Activated T-helper 1 cell treated with anti-CD3 and anti-CD28 coated beads, Interleukin-12 subunit alpha, Interleukin-12 subunit beta, Interleukin-2, Interleukin-4 antibody, amounts not matched to agents 30 ng/mL and 10 ng/mL and 1 ng/mL, durations not matched to agents 14 hours and 24 hours and 36 hours (primary cell): ENCODE data around the gene ARHGAP21. TPM values are rescaled to one million over a fixed set of nuclear protein-coding genes. Genes with fewer than 3 reads are reported as not detected.
"Not testable (repeated sequence)": the region's sequence is repeated elsewhere in the genome, so short reads cannot be mapped to it uniquely, and the experiment has no call there.

Experiments
- DNase-seq: peaks from one replicate; pipeline ENCODE4 v3.0.0; 2021; ENCODE audit warnings: low spot score
- H3K27ac Mint-ChIP-seq: one replicate; pipeline ENCODE4 v1.8.0; 2021; ENCODE audit warnings: mild to moderate bottlenecking, mixed read lengths
- H3K27me3 Mint-ChIP-seq: one replicate; pipeline ENCODE4 v1.8.0; 2022; ENCODE audit warnings: mild to moderate bottlenecking, moderate library complexity, mixed read lengths; ENCODE audit not compliant: insufficient read depth
- H3K36me3 Mint-ChIP-seq: one replicate; pipeline ENCODE4 v1.8.0; 2021; ENCODE audit warnings: low read depth, mixed read lengths
- H3K4me1 Mint-ChIP-seq: one replicate; pipeline ENCODE4 v1.8.0; 2021; ENCODE audit warnings: low read depth, mixed read lengths
- H3K4me3 Mint-ChIP-seq: one replicate; pipeline ENCODE4 v1.8.0; 2021; ENCODE audit warnings: mild to moderate bottlenecking, moderate library complexity, mixed read lengths
- H3K9me3 Mint-ChIP-seq: one replicate; pipeline ENCODE4 v1.8.0; 2021; ENCODE audit warnings: mixed read lengths
- intact Hi-C: fragments of 100-400 bp; cut with micrococcal nuclease; formaldehyde crosslinking; loops from one replicate; pipeline ENCODE4 v1.15.1; 2024
- total RNA-seq: library from RNA; stranded (reverse); gene quantifications from 2 replicates; pipeline ENCODE4 v1.2.3, GENCODE V29; 2022

ARHGAP21 gene
- total RNA-seq = 51.1 and 59.4 TPM in 2 replicates

- no peaks in the 10 kb centered on the region for H3K27me3 Mint-ChIP-seq
- H3K9me3 Mint-ChIP-seq = no peaks in the 10 kb centered on the region
- intact Hi-C loops = loop anchor here (1.0 to 10.0 kb wide), 13 partner anchors 17 to 1285 kb away; partner anchors contain the start of genes ENKUR, OTUD1 and THNSL1
- H3K36me3 Mint-ChIP-seq = peaks cover 19% of the 10 kb centered on the region
- peaks cover 29% of the 10 kb centered on the region for H3K4me1 Mint-ChIP-seq
- DNase-seq = peak; percentile 47
- H3K27ac Mint-ChIP-seq = peak within 1 kb of the TSS; percentile 96
- peak within 1 kb of the TSS; percentile 93 for H3K4me3 Mint-ChIP-seq
Observed at GRCh38 chr10:24723788-24724380, at the start of gene ARHGAP21. TSS of gene ARHGAP21 (minus strand) at chr10:24723887. CDS start at chr10:24721899, 1,988 bp downstream.

GRCh38 chr10:24771943-24772694 lies 48.4 kb upstream of the ARHGAP21 start:
- Mint-ChIP-seq H3K9me3 (peaks cover 10% of the 10 kb centered on the region), H3K4me1 (peaks cover 5% of the 10 kb centered on the region), H3K27ac (no peak overlapping the region), H3K4me3 (no peak overlapping the region), H3K27me3 (no peaks in the 10 kb centered on the region), H3K36me3 (no peaks in the 10 kb centered on the region)
- intact Hi-C loops = no loop called here
- DNase-seq = no peak

GRCh38 chr10:24764991-24765390 lies 41.3 kb upstream of the ARHGAP21 start:
- H3K4me3 Mint-ChIP-seq, H3K4me1 Mint-ChIP-seq, intact Hi-C loops, H3K27ac Mint-ChIP-seq, H3K36me3 Mint-ChIP-seq, H3K27me3 Mint-ChIP-seq, DNase-seq: not testable (repeated sequence)
- peaks cover 11% of the 10 kb centered on the region for H3K9me3 Mint-ChIP-seq

GRCh38 chr10:24762966-24763623 lies 39.4 kb upstream of the ARHGAP21 start:
- Mint-ChIP-seq H3K4me1 (peaks cover 6% of the 10 kb centered on the region), H3K27ac (no peak overlapping the region), H3K4me3 (no peak overlapping the region), H3K36me3 (no peaks in the 10 kb centered on the region), H3K27me3 (peaks cover 3% of the 10 kb centered on the region), H3K9me3 (peaks cover 11% of the 10 kb centered on the region)
- intact Hi-C loops = no loop called here
- DNase-seq = no peak

GRCh38 chr10:24762161-24762924 lies 38.7 kb upstream of the ARHGAP21 start:
- Mint-ChIP-seq H3K36me3 (no peaks in the 10 kb centered on the region), H3K4me3 (no peak overlapping the region), H3K27ac (no peak overlapping the region), H3K27me3 (peaks cover 3% of the 10 kb centered on the region), H3K9me3 (peaks cover 11% of the 10 kb centered on the region), H3K4me1 (peaks cover 6% of the 10 kb centered on the region)
- intact Hi-C loops = no loop called here
- no peak for DNase-seq

- no peak overlapping the region for H3K4me3 Mint-ChIP-seq
- intact Hi-C loops = no loop called here
- peaks cover 6% of the 10 kb centered on the region for H3K4me1 Mint-ChIP-seq
- H3K27me3 Mint-ChIP-seq = peaks cover 3% of the 10 kb centered on the region
- no peaks in the 10 kb centered on the region for H3K36me3 Mint-ChIP-seq
- no peaks in the 10 kb centered on the region for H3K9me3 Mint-ChIP-seq
- no peak overlapping the region for H3K27ac Mint-ChIP-seq
- no peak for DNase-seq
Observed at GRCh38 chr10:24759672-24760071, 36.0 kb upstream of the ARHGAP21 start.

- H3K4me1 Mint-ChIP-seq, H3K27me3 Mint-ChIP-seq, H3K4me3 Mint-ChIP-seq, intact Hi-C loops, H3K36me3 Mint-ChIP-seq, H3K9me3 Mint-ChIP-seq, DNase-seq, H3K27ac Mint-ChIP-seq: not testable (repeated sequence)
Observed at GRCh38 chr10:24758254-24758653, 34.6 kb upstream of the ARHGAP21 start.

- peaks cover 3% of the 10 kb centered on the region for H3K27me3 Mint-ChIP-seq
- H3K27ac Mint-ChIP-seq = no peak overlapping the region
- H3K9me3 Mint-ChIP-seq = no peaks in the 10 kb centered on the region
Observed at GRCh38 chr10:24756283-24756682, 32.6 kb upstream of the ARHGAP21 start.

GRCh38 chr10:24751716-24752115 lies 28.0 kb upstream of the ARHGAP21 start:
- Mint-ChIP-seq H3K4me1 (no peaks in the 10 kb centered on the region), H3K36me3 (no peaks in the 10 kb centered on the region), H3K27me3 (no peaks in the 10 kb centered on the region), H3K27ac (no peak overlapping the region), H3K9me3 (no peaks in the 10 kb centered on the region), H3K4me3 (no peak overlapping the region)
- intact Hi-C loops = no loop called here
- no peak for DNase-seq

More at GRCh38 chr10:24756283-24756682, 32.6 kb upstream of the ARHGAP21 start:
- DNase-seq = no peak
- no peak overlapping the region for H3K4me3 Mint-ChIP-seq
- H3K36me3 Mint-ChIP-seq = no peaks in the 10 kb centered on the region
- H3K4me1 Mint-ChIP-seq = no peaks in the 10 kb centered on the region
- intact Hi-C loops = no loop called here

- Mint-ChIP-seq H3K4me3 (no peak overlapping the region), H3K36me3 (no peaks in the 10 kb centered on the region), H3K4me1 (no peaks in the 10 kb centered on the region), H3K27me3 (no peaks in the 10 kb centered on the region), H3K27ac (no peak overlapping the region), H3K9me3 (no peaks in the 10 kb centered on the region)
- no peak for DNase-seq
- intact Hi-C loops = no loop called here
Observed at GRCh38 chr10:24750695-24751094, 27.0 kb upstream of the ARHGAP21 start.

GRCh38 chr10:24748214-24748613 lies 24.5 kb upstream of the ARHGAP21 start:
- no peak overlapping the region for H3K27ac Mint-ChIP-seq
- H3K9me3 Mint-ChIP-seq = no peaks in the 10 kb centered on the region
- intact Hi-C loops = no loop called here
- DNase-seq = no peak
- no peaks in the 10 kb centered on the region for H3K36me3 Mint-ChIP-seq
- no peak overlapping the region for H3K4me3 Mint-ChIP-seq
- no peaks in the 10 kb centered on the region for H3K27me3 Mint-ChIP-seq
- H3K4me1 Mint-ChIP-seq = no peaks in the 10 kb centered on the region

GRCh38 chr10:24744946-24745345 lies 21.3 kb upstream of the ARHGAP21 start:
- H3K36me3 Mint-ChIP-seq = no peaks in the 10 kb centered on the region
- peaks cover 5% of the 10 kb centered on the region for H3K9me3 Mint-ChIP-seq
- no peak overlapping the region for H3K27ac Mint-ChIP-seq
- no peak for DNase-seq
- H3K4me1 Mint-ChIP-seq = no peaks in the 10 kb centered on the region
- intact Hi-C loops = no loop called here
- no peaks in the 10 kb centered on the region for H3K27me3 Mint-ChIP-seq
- H3K4me3 Mint-ChIP-seq = no peak overlapping the region
